ENCODE data around the gene SLC22A4. TPM values are rescaled to one million over a fixed set of nuclear protein-coding genes. Genes with fewer than 3 reads are reported as not detected.

The SLC22A4 gene
- total RNA-seq, 1 donor from 2014 or later = 3.7 TPM

DNA sequence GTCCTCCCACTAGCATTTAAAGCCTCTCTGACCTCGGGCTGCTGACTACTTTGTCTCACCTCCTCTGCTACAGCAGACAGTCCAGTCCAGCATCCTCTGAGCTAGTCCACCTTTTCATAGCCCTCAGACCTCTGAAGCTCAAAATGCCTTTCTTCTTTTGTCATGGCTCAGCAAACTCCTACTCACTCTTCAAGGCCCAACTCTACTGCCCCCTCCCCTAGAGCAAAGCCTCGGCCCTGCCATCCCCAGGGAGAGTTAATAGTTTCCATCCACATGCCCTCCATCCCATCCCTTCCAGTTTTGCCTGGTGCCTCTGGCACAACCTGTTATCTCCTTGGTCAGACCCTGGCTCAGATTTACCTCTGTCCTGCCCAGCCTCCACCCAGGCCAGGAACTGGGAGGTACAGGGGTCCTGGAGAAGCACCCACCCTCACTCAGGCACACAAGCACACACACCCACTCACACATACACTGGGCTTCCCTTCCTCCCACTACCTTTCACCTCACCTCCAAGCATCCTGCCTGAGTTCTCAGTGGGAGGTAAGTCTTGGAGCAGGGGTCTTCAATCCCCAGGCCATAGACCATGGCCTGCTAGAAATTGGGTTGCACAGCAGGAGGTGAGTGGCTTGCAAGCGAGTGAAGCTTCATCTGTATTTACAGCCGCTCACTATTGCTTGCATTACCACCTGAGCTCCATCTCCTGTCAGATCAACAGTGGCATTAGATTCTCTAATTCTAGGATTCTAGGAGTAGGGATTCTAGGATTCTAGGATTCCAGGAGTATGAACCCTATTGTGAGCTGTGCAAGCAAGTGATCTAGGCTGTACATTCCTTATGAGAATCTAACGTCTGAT lies 18.6 kb upstream of the SLC22A4 start:
- DNase-seq (ENCODE audit: low read depth in 2 of 2) = no peak

GRCh38 chr5:132277256-132277655 lies 16.9 kb upstream of the SLC22A4 start:
- DNase-seq (ENCODE audit: low read depth in 2 of 2) = no peak

DNA sequence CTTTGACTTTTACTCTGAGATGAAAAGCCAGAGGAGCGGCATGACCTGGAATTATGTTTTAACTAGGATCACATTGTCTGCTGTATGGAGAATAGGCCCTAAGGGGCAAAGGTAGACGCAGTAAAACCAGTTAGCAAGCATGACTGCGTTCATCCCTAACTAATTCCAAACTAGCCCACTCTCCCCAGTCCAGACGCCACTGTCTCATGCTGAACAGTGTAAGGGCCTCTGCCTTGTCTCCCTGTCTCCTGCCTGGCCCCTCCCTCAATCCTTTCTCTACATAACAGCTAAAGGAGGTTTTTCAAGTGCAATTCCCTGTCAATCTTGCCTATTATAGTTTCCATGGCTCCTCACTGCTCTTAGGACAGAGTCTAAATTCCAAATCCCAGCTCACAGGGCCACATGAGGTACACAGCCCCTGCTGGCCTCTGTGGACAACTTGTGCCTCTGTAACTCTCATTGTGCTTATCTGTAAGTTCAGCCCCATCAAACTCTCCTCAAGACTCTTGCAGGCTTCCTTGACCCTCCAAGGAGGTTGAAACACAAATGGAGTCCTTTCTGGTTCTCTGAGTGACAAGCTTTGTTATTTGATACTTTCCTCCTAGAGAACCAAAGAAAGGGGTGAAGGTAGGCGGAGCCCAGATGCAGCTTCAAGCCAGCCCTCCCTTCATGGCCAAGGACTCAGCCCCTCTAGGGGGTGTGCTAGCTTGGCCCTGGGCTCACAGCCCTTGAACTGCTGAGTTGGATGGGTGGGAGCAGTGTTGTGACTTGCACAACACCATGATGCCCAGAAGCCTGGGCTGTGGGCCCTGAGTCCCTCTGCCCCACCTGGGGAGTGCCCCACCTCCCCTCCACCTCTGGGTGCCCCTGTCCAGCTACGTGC lies 16.0 kb upstream of the SLC22A4 start:
- no peak for DNase-seq (ENCODE audit: low read depth in 2 of 2)

GRCh38 chr5:132279801-132280200 lies 14.4 kb upstream of the SLC22A4 start:
- no peak for DNase-seq (ENCODE audit: low read depth in 2 of 2)

GRCh38 chr5:132280371-132281240 lies 13.6 kb upstream of the SLC22A4 start:
- no peak for DNase-seq (ENCODE audit: low read depth in 2 of 2)

- no peak for DNase-seq (ENCODE audit: low read depth in 2 of 2)
Measured at GRCh38 chr5:132281856-132282614, 12.2 kb upstream of the SLC22A4 start.

- peak; percentile 73 to 78 for DNase-seq (ENCODE audit: low read depth in 2 of 2)
Measured at GRCh38 chr5:132283423-132284043, 10.7 kb upstream of the SLC22A4 start.

GRCh38 chr5:132289097-132289496 lies 5.1 kb upstream of the SLC22A4 start:
- no peak for DNase-seq (ENCODE audit: low read depth in 2 of 2)

DNA sequence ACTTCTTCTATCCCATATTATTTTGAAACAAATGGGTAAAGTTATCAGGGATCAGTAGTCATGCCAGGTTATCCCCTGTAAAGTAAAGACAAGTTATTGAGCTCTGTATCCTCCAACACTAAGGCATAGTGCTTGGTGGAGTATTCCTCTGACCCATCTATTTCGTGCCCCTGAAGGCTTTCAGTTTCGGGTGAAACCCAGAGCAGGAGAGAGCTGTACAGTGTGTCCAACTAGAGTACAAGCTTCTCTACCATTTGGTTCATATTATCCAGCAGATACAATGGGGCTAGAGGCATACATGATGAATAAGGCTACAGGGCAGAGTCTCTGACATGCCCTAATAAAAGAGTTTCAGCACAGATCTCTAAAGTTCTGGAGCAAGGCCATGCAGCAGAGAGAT lies 3.2 kb upstream of the SLC22A4 start:
- DNase-seq (ENCODE audit: low read depth in 2 of 2) = no peak

DNA sequence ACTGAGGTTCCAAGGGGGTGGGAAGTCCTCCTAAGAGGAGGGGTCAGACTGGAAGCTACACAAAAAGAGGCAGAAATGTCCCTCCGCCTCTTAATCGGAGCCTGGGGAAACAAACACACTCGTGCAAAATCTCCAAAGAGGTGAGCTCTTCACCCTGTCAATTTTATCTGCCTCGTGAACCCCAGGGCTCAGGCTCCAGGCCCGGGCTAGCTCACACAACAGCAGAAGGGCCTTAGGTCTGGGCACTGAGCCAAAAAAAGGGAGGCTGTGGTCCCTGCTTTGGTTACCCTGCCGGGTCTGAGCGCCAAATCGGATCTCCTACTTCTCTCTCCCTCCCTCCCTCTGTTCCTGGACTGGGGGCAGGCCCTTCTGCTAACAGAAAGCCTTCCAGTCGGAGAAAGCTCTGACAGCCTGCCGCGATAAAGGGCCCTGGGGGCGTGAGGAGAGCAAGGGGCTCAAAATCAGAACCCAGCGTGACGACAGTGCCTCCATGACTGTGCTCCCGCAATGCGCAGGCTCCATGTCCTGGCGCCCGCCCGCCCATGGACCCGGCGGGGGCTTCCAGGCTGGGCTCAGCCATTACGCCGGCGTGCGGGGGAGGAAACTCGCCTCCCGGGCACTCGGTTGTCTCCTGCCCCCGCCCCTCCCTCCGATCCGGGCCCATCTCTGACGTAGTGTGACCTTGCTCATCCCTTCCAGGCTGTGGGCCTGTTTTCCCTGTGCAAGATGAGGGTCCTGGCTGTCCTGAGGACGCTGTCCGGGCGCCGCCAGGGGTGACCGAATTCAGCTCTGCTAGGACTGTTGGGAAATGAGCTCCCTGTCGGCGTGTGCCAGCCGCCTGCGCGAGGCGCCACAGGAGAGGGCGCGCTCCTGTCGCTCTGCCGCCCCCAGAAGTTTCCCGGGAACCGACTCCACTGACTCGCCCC lies 865 bp upstream of the SLC22A4 start:
- peak; percentile 82 to 90 for DNase-seq (ENCODE audit: low read depth in 2 of 2)

- DNase-seq (ENCODE audit: low read depth in 2 of 2) = peak; percentile 30 to 93
Measured at GRCh38 chr5:132294728-132295504, 722 bp downstream of the SLC22A4 start.

- peak in 1 of 2 donors; percentile 12 for DNase-seq (ENCODE audit: low read depth in 2 of 2)
Measured at GRCh38 chr5:132295505-132296411, 1.6 kb downstream of the SLC22A4 start.

DNA sequence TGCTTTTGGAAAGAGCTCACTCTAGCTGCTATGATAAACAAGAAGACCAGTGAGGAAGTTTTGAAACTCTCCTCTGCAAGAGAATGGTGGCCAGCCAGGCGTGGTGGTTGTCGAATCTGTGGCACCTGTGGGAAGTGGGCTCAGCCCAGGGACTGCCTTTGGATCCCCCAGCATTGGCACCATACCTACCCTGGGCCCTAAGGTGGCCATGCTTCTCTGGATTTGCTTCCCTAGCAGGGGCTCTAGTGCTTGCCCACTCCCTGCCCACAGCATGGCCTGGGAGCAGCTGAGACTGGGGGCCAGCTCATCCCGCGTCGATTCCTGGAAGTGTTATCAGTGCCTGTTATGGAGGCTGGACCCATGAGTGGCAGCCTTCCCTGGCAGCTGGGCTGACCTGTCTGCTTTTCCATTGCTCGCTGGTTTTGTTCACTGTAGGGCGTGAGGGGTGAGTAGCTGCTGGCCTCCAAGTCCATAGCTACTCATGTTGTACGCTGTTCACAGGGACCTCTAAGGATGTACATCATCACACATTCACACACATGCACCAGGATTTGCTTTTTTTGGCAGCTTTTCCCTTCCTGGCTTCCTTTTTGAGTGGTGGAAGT lies 2.3 kb downstream of the SLC22A4 start:
- DNase-seq (ENCODE audit: low read depth in 2 of 2) = peak; percentile 98 to 99

GRCh38 chr5:132297211-132297940 lies 3.2 kb downstream of the SLC22A4 start:
- no peak for DNase-seq (ENCODE audit: low read depth in 2 of 2)

DNA sequence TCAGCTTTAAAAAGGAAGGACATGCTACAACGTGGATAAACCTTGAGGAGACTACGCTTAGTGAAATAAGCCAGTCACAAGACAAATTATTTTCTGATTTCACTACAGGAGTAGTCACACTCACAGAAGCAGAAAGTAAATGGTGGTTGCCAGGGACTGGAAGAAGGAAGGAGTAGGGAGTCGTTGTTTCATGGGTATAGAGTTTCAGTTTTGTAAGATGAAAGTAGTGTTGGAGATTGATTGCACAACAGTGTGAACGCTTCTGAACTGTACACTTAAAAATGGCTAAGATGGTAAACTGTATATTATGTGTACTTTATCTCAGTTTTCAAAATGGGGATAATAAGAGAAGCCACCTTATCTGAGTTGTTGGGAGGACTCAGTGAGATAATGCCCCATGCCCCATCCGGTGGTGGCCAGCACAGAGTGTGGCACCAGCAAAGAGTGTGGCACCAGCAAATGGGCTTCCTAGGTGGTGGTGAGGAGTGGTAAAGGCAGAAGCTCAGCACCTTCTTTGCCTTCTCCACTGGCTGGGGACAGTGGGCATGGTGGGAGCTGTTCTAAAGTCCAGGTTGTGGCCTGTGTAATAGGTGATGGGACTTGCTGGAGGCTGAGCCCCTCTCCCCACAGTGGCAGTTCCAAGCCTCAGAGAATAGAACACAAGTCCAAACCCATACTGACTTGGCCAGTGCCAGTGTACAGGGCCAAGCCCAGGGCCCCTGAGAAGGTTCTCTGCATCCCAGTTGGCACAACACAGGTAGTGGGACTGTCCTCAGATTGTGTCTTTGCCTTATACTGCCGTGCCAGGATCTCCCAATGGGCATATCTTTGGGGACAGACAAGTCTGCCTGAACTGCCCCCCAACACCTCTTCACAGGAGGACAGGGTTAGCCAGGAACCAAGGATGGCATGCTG lies 4.4 kb downstream of the SLC22A4 start:
- no peak for DNase-seq (ENCODE audit: low read depth in 2 of 2)
